Retinal pigment epithelial cell (primary cell): ENCODE data around the gene NPPA.

Source experiments
- DNase-seq: peaks from one replicate; pipeline ENCODE4 v3.0.0-alpha.2; 2010; ENCODE audit warnings: low read depth
- H3K4me3 ChIP-seq: 2 replicates; pipeline ENCODE4 v1.5.1; 2011; ENCODE audit warnings: mild to moderate bottlenecking, low read length, control low read depth, moderate library complexity
- CTCF ChIP-seq: conservative IDR thresholded peaks from 2 replicates; pipeline ENCODE4 v1.5.1; 2011; ENCODE audit warnings: low read depth, low read length, control low read depth, inconsistent platforms

Gene NPPA

DNA sequence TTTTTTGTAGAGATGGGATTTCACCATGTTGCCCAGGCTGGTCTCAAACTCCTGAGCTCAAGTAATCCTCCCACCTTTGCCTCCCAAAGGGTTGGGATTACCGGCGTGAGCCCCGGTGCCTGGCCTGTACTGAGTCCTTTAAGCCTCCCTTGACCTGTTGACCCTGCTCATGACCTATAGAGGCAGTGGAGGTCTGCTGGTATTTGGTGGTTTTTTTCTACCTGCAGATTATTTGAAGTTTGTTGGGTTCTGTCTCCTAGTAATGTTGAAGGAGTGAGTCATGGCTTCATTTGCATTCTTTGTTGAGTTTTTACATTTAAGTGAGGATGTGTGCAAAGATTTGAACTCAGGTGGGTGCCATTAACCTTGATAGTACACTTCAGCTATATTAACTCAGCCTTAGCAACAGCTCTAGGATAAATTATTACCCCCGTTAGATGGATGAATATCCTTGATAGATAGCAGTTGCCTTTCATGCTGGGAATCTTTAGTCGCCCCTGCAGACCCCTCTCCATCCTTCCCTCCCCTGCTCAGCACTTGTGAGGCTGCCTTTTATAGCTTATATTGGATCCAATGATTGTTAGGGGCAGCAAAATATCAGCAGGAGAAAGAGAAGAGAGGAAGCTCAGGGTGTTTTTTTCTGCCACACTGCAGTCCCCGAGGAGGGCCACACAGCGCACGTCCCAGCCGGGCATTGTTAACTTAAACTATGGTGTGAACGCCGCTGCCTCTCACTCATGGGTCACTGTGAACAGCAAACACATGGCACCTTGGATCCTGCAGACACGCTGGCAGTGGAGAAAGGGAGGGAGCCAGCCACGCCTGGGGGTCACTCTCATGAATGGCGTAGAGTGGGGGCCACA is 26.0 kb upstream of the NPPA start:
- TF ChIP-seq CTCF: no peak
- no peak for DNase-seq
- H3K4me3 ChIP-seq: no peak overlapping the region

- no peak overlapping the region for H3K4me3 ChIP-seq
- no peak for TF ChIP-seq CTCF
- DNase-seq: no peak
Measured at GRCh38 chr1:11872545-11872944, 25.0 kb upstream of the NPPA start.

GRCh38 chr1:11869650-11870207 is 22.1 kb upstream of the NPPA start:
- DNase-seq: no peak
- no peak overlapping the region for H3K4me3 ChIP-seq
- no peak for TF ChIP-seq CTCF

DNA sequence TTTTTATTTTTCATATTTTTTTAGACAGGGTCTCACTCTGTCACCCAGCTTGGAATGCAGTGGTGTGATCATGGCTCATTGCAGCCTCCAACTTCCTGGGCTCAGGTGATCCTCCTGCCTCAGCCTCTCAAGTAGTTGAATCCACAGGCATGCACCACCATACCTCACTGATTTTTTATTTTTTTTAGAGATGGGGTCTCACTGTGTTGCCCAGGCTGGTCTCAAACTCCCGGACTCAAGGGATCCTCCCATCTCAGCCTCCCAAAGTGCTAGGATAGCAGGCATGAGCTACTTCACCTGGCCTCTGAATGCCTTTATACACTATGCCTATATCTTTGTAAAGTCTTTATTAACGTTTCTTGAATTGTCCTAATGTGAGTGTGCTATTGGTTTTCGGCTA is 21.5 kb upstream of the NPPA start:
- no peak for TF ChIP-seq CTCF
- no peak overlapping the region for H3K4me3 ChIP-seq
- DNase-seq: no peak

- no peak for TF ChIP-seq CTCF
- DNase-seq: no peak
- H3K4me3 ChIP-seq: no peak overlapping the region
Measured at GRCh38 chr1:11868331-11868980, 20.9 kb upstream of the NPPA start.

GRCh38 chr1:11862890-11863289 is 15.3 kb upstream of the NPPA start:
- H3K4me3 ChIP-seq: no peak overlapping the region
- no peak for DNase-seq
- no peak for TF ChIP-seq CTCF
